GM19455 (cell line): Measurements from ENCODE around the gene TBC1D9.
"Not testable (repeated sequence)": the region's sequence is repeated elsewhere in the genome, so short reads cannot be mapped to it uniquely, and the experiment has no call there.

Source experiments
- ATAC-seq: cut with Tn5 transposase; IDR thresholded peaks from one replicate; pipeline ENCODE4 v1.9.1; 2021; ENCODE audit not compliant: unreplicated experiment

The TBC1D9 gene

GRCh38 chr4:140754918-140755773 is 1.0 kb downstream of the TBC1D9 start:
- ATAC-seq = no peak

- ATAC-seq = no peak
Measured at GRCh38 chr4:140753329-140753728, 2.9 kb downstream of the TBC1D9 start.

GRCh38 chr4:140752291-140753068 is 3.7 kb downstream of the TBC1D9 start:
- ATAC-seq = no peak

- ATAC-seq = no peak
Measured at GRCh38 chr4:140750470-140750869, 5.7 kb downstream of the TBC1D9 start.

DNA sequence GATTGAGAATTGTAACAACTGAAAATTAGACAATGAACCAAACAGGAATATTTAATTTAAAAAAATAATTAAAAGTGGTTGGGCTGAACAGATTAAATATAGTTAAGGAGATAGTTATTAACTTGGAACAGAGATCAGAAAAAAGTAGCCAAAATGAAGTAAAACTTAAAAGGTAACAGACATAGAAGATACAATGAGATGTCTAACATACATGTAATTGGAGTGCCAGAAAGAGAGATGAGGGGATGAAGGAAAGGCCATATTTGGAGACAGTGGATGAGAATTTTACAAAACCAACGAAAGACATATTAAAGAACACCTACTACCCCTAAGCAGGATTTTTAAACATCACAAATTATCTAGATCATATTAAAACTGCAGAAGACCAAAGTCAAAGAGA is 8.0 kb downstream of the TBC1D9 start:
- ATAC-seq = no peak

DNA sequence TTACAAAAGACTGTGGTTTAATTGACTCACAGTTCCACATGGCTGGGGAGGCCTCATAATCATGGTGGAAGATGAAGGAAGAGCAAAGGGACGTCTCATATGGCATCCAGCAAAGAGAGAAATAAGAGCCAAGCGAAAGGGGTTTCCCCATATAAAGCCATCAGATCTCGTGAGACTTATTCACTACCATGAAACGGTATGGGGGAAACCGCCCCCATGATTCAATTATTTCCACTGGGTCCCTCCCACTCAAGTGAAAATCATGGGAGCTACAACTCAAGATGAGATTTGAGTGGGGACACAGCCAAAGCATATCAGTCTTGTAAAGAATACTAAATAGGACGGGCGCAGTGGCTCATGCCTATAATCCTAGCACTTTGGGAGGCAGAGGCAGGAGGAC is 9.6 kb downstream of the TBC1D9 start:
- not testable (repeated sequence) for ATAC-seq

DNA sequence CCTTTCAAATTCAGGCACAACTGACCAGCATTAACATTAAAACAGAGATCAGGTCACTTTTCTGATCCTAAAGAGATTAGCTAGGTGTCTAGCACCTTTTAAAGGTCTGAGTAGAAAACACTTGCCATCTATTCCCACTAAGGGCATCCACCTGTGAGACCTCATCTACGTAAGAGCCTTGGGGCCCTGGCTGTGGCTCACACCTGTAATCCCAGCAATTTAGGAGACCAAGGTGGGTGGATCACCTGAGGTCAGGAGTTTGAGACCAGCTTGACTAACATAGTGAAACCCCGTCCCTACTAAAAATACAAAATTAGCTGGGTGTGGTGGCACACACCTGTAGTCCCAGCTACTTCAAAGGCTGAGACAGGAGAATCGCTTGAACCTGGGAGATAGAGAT is 11.8 kb downstream of the TBC1D9 start:
- ATAC-seq = no peak

DNA sequence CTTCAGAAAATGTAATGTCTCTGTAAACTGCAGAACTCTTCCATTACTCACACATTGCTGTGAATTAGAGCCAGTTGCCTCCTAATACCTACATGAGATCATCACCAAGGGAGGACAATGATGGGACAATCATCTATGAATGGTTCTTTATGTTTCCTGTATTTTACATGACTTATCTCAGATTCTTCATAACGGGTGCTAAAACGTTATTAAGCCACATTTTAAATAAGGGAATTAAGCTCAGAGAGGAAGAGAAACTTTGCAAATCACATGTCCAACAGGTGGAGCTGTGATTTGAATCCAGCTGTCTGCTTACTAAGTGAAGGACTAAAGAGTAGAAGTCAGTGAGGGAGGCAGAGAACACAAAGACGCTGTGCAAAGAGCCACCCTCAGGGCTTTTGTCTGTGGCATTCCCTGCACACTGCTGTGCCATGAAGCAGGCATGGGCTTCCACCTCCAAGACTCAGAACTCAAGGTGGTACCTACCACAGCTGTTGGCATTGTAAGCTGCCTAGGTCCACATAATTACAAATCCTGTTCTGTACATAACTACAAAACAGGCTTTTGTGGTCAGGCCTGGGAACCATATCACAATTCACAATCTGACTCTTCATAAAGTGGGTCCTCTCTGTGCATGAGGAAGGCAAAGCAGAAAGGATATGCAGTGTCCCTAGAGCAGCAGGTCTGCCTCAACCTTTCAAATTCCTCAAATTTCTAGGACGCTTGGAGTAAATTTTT is 12.8 kb downstream of the TBC1D9 start:
- ATAC-seq = peak; percentile 68

GRCh38 chr4:140742838-140743193 is 13.4 kb downstream of the TBC1D9 start:
- peak; percentile 34 for ATAC-seq

DNA sequence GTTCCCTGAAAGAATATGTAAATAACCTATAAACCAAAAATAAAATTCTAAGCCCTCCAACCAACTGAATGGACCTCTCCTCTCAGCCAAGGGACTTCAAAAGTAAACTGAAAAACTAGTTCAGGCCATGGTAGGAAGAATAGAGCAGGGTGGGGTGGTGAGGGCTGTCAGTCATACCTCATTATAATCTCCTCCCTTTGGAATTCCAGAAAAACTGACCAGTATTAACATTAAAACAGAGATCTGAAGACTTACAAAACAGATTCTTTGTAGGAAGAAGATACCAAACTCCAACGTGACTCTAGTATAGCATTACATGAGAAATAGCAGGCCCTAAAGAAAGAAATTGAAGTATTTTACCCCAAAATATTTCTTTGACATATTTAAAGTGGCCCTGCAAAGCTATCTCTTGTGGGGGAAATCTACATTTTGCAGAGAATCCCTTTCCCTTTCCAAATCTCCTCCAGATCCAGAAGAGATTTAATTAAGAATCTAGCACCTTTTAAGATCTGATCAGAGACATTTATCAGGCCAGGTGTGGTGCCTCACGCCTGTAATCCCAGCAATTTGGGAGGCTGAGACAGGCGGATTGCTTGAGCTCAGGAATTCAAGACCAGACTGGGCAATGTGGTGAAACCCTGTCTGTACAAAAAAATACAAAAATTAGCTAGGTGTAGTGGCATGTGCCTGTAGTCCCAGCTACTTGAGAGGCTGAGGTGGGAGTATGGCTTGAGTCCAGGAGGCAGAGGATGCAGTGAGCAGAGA is 15.1 kb downstream of the TBC1D9 start:
- no peak for ATAC-seq

- ATAC-seq = no peak
Measured at GRCh38 chr4:140740422-140740821, 15.8 kb downstream of the TBC1D9 start.

DNA sequence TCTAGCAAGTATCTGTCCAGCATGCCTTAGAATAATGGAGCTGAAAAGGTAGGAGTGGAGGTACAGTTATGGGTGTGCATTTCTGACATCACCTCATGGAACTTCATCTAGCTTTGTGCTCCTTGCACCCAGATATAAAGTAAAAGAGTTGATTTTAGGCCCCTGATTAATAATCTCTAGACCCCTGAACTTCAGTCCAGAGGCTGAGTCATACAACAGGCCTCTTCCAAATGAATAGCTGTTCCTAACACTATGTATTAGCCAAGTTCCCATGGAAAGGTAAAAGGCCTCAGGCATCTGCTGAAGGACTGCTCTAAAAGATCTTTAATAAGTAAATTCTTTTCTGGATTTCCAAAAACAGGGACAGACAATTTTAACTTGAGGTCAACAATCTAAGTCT is 16.2 kb downstream of the TBC1D9 start:
- no peak for ATAC-seq

GRCh38 chr4:140738139-140738538 is 18.0 kb downstream of the TBC1D9 start:
- ATAC-seq = no peak

- ATAC-seq = no peak
Measured at GRCh38 chr4:140736669-140737343, 19.4 kb downstream of the TBC1D9 start.

DNA sequence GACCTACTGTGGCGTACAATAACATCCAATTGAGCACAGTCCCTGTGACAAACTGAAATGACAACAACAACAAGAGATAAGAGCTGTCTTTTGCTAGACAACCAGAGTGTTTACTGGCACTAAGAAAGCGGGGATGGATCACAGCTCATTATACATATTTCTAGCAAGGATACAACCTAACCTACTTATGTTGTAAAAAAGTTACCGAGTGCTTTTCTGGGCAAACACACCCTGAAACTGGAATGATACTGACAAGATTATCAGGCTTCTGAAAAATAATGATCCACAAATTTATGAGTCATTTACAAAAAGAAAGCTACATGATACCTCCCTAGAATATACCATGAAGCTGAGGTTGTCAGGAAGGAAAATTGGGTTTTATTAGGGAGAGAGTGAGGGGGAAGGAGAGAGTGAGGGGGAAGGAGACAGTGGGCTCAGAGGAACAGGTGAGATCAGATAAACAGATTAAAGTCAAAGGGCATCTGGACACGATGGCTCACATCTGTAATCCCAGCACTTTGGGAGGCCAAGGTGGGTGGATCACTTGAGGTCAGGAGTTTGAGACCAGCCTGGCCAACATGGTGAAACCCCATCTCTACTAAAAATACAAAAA is 20.3 kb downstream of the TBC1D9 start:
- no peak for ATAC-seq

GRCh38 chr4:140735317-140735716 is 20.9 kb downstream of the TBC1D9 start:
- ATAC-seq = no peak

DNA sequence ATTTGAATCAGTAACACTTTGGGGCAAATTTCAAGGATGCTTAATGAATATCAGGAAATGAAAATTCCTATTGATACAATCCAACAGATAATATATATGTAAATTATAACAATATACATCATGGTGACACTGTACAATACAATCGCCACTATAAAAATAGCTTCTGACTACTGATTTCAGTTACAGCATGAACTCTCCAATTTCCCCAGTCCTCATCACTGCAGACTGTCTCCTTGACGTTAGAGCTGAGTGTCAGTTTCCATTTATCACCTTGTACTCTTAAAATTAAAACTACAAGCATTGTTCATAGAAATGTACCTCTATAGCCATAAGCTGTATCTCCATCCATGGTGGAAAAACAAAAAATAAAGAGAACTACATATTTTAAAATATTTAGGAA is 23.4 kb downstream of the TBC1D9 start:
- no peak for ATAC-seq

GRCh38 chr4:140729344-140730049 is 26.7 kb downstream of the TBC1D9 start:
- no peak for ATAC-seq

GRCh38 chr4:140726776-140727500 is 29.2 kb downstream of the TBC1D9 start:
- ATAC-seq = no peak
